Measurements from ENCODE around the gene RAB11FIP5.
"Not testable (repeated sequence)": the region's sequence is repeated elsewhere in the genome, so short reads cannot be mapped to it uniquely, and the experiment has no call there.

Gene RAB11FIP5

GRCh38 chr2:73109431-73110167 lies 3.1 kb downstream of the RAB11FIP5 start:
- no peak for DNase-seq

- DNase-seq, result peak; percentile 25
These were observed 5.4 kb downstream of the RAB11FIP5 start for GRCh38 chr2:73107211-73107926.

DNA sequence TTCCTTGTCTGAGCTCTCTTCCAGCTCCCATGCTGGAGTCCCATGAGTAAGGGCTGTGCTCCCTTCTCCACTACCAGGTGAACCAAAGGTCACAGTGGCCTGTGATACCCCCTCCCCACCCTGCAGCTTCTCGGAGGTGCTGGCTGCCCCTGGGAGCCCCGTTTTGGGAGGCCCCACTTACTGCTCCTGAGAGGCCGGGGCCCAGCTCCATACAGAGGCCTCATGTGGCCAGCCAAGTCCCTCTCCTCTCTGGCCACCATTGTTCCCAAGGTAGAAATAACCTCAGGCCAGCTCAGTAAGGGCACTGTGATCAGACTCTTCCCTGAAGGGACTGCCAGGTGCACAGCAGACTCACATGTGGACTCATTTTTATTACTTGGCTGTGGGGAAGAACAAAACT lies 6.0 kb downstream of the RAB11FIP5 start:
- no peak for DNase-seq

GRCh38 chr2:73105511-73105971 lies 7.2 kb downstream of the RAB11FIP5 start:
- DNase-seq, result no peak

- DNase-seq, result no peak
These were observed 7.8 kb downstream of the RAB11FIP5 start for GRCh38 chr2:73104933-73105332.

- no peak for DNase-seq
These were observed 9.7 kb downstream of the RAB11FIP5 start for GRCh38 chr2:73103018-73103542.

DNA sequence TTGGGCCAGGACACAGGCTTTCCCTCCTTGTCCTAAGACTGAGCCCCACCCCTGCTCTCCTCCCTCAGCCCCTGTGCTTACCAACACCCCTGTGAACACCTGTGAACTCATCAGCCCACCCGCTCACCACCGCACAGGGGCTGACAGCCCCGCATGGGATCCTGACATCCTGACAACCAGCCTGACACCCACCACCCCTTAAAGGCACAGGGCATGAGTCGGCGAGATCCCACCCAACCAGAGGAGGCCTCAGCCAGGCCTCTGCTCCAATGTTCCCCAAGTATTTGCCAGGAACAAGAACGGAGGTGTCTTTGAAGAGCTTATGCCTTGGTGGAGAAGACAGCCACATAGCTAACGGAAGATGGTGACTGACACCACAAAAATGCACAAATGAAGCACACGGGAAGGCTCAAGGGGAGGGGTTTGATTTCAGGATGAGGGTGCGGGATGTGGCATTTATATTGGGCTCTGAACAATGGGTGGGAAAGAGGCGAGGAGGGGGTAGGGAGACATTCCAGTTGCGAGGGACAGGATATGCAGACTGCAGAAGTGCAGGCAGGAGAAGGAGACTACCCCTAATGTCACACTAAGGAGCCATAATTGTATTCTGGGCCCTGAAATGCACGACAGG lies 11.0 kb downstream of the RAB11FIP5 start:
- no peak for DNase-seq

GRCh38 chr2:73100956-73101355 lies 11.8 kb downstream of the RAB11FIP5 start:
- no peak for DNase-seq

DNA sequence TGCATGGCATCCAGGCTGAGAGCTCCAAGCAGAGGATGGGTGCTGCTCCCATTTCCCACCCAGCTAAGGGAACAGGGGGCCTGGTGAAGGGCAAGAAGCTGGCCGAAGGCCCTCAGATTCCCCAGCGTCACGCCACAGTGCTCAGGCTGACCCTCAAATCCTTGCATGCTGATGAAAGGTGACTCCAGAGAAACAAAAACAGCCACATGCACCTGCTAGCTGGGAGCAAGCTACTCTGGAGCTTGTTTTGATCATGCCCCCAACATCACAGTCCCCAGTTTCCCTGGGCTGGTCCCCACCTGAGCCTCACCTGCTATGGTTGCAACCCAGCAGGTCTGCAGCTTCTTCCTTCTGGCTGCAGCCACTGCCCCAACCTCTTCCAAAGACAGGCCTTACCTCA lies 13.3 kb downstream of the RAB11FIP5 start:
- no peak for DNase-seq

DNA sequence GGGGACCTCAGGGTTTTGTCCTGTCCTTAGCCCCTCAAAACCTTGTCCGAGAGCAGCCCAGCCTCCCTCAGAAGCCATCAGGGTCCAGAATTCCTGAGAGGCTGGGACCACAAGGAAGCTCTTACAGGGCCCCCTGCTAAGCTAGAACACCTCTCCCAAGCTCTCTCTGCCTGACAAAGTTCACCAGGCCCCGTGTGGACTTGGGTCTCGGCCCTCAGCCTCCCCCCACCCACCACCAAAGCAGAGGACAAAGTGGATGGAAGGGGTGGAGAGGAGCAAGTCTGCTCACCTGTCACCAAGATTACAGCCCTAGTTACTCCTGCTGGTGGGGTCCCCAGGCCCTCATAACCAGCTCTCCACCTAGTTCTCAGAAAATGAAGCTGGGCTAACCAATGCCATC lies 16.8 kb downstream of the RAB11FIP5 start:
- no peak for DNase-seq

- DNase-seq, result not testable (repeated sequence)
These were observed 19.0 kb downstream of the RAB11FIP5 start for GRCh38 chr2:73093601-73094218.

DNA sequence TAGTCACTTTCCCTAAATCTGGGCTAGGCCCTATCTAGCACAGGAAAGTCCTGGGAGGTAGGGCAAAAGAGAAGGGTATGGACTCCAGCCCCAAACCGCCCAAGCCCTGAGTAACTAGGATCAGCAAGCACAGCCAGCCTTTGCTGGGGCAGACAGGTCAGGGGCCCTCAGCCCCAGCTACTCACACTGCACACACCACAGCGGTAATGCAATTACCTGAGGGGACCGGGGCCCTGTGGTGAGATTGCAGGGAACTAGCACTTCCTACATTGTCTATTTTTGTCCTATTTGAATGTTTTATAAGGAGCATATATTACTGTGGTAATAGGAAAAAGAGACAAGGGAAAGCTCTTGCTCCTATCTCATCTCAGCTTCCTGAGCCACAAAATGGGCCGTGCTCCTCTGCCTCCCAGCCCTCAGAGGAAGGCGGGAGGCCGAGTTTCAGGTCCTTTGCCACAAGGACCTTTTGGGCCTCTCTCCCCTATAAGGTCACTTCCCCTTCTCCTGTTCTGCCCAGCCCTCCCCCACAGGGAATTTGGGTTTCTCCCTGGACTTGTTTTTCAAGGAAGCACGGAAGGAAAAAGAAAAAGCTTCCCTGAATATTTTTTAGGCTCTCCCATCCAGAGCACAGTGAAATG lies 20.5 kb downstream of the RAB11FIP5 start:
- no peak for DNase-seq

GRCh38 chr2:73091696-73092095 lies 21.1 kb downstream of the RAB11FIP5 start:
- DNase-seq, result no peak

DNA sequence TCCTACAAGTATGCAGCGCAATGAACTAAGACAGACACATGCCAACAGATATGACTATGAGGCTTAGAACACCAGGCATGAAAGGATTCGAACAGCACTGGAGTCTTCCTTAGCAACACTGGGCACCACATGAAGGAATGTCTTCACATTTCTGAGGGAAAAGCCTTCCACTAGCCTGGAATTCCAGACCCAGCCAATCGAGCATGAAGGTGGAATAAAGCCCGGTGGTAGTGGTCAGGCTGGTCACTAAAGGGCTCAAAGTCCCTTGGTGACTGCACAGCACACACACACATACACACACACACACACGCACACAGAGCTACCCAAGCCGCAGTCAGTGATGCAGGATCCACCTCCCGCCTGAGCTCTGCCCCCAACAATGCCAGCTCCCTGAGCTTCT lies 21.6 kb downstream of the RAB11FIP5 start:
- DNase-seq, result no peak

DNA sequence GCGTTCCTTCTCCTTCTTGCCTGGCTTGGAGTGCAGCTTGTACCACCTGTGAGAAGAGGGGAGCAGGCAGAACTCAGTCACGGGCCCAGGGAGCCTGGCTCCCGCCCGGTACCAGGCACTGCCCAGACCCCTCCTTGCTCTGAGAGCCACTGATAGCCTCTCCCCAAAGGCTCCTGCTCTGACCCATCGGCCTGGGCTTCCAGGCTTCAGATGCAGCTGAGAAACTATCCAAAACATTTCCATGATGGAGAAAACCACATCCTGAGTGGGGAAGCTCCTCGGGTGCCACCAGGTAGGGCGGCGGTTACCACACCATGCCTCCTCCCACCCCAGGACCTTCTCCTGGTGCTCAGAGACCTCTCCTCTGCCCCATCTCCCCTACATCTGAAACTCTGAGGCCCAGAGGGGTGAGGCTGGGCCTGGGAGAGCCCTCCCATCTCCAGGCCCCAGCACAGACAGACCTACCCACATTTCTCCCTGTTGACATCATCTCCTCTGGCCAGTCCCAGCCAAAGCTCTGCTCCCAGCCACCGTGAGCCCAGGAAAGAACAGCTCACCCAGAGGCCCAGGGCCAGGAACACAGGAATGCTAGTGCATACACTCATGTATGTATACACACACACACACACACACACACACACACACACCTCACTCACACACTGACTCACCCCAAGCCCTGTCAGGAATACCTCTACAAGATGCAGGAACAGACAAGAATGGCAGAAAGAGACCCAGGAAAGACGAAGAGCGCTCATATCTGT lies 23.3 kb downstream of the RAB11FIP5 start:
- DNase-seq, result no peak

GRCh38 chr2:73088703-73089102 lies 24.0 kb downstream of the RAB11FIP5 start:
- DNase-seq, result no peak

DNA sequence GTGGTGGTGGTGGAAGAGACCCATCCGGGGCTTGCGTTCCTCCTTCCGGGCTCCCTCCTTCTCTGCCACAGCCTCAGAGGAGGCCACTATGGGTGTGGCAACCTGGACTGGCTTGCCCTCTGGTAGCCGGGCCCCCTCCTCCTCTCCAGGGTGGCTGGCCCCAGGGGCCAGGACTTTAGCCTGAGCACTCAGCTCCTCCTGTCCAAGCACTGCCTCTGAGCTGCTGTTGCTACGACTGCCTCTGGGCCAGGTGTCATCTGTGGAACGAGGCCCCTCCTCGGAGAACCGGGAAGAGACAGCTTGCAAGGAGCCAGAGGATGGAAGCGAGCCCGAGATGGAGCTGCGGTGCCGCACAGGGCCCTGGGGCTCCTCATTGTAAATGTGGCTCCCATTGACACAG lies 24.5 kb downstream of the RAB11FIP5 start:
- DNase-seq, result no peak

DNA sequence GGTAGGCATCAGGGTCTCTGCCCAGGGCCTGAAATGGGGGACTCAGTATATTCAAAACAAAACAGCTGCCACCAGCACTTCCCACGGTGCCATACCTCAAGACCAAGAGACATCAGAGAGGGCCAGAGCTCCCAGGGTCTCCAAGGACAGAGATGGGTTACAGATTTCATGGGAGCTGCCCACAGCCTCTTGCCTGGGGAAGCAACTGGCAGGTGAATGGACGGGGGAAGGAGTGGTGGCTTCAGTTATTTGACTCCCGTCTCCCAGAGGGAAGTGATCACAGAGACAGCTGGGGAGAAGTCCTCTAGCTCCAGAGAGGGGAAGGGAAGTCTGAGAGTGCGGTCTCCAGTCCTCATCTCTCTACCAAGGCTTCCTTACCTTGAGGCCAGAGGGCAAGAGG lies 25.4 kb downstream of the RAB11FIP5 start:
- DNase-seq, result no peak

- DNase-seq, result peak; percentile 88
These were observed 27.1 kb downstream of the RAB11FIP5 start for GRCh38 chr2:73085691-73086090.

DNA sequence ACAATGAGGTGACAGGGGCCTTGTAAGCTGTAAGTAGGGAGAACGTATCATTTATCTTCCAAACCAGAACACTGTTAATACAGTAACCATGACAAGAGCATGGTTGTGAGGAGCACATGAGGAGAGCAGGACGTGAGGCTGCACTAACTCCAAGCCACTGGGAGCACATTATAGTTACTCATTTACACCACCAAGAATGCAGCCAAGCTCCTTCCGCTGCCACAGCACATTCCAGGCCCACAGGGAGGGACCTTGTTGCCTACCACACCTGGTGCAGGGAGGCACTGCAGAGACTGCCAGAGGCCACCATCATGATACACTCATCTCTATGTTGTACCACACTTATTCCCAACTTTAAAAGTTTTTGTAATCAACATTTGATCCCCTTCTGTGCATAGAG lies 27.8 kb downstream of the RAB11FIP5 start:
- no peak for DNase-seq

DNA sequence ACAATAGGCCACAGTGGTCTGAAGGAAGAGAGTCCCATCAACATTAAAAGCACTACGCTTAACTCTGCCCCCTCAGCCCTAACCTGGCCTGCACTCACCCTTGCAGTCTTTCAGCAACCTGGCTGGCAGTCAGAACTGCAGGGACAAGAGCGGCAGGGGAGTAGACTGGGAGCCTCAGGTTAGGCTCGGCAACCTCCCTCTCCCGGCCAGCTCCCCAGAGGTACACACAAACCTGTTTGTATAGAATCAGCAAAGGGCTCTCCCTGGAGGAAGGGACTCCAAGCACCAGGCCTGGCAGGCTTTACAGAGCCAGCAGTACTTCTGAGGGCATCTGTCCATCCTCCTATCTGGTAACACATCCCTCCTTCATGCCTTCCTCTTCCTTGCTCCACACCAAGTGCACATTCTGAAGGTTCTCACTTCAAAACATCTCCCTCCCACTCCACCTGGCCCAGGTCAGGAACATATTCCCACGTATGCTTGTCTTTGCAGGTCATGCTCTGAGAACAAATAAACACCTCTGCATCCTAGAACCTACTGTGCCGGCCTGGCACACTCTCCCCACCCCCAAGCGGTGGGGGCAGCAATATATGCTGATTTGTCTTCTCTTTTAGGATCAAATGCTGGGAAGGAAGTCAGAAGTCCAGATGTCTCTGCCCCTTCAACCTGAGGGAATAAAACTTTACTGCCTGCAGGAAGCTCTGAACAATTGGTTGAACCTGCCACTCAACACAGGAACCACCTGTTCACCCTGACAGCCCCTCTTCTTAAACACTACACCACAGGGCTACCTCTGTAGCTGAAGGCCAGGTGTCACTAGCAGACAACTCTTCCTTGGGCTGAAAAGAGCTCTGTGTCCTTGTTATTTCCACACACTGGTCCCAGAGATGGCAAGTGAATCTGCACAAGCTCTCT lies 28.6 kb downstream of the RAB11FIP5 start:
- no peak for DNase-seq

Measured in CD4-positive, alpha-beta T cell treated with Interleukin-6 for 4 hours (primary cell).